Natural killer cell treated with Interleukin-12 subunit alpha and Interleukin-12 subunit beta and Interleukin-15 and Interleukin-18, amount 100 ng/mL, for 72 hours (primary cell): Measurements from ENCODE around the gene IGFL1. TPM values are rescaled to one million over a fixed set of nuclear protein-coding genes. Genes with fewer than 3 reads are reported as not detected.

Experiments used
- total RNA-seq, 2 donors: library from RNA; stranded (reverse); gene quantifications; one replicate each; pipeline ENCODE4 v1.2.3, GENCODE V29; 2022

Gene IGFL1
- total RNA-seq, 2 donors from 2014 or later: not detected

Other genes with a start within 250 kb of the IGFL1 start
- 10 to 100 TPM; 21.4 to 26.7 TPM for gene CCDC61, start 234.3 kb upstream of the IGFL1 start, total RNA-seq
- not detected for gene PGLYRP1, start 206.7 kb upstream of the IGFL1 start, total RNA-seq
- not detected for gene IGFL4, start 188.7 kb upstream of the IGFL1 start, total RNA-seq
- not detected for gene IGFL3, start 105.1 kb upstream of the IGFL1 start, total RNA-seq
- gene IGFL2, start 81.5 kb upstream of the IGFL1 start, total RNA-seq: not detected
- gene HIF3A, start 67.3 kb downstream of the IGFL1 start, total RNA-seq: not detected
- 100 to 1,000 TPM in 1 of 2 donors, 10 to 100 TPM in 1; 87.4 to 153 TPM for gene PPP5C, start 117.3 kb downstream of the IGFL1 start, total RNA-seq
- not detected for gene CCDC8, start 183.8 kb downstream of the IGFL1 start, total RNA-seq
- gene PNMA8C, start 199.2 kb downstream of the IGFL1 start, total RNA-seq: not detected
- gene PNMA8A, start 241.8 kb downstream of the IGFL1 start, total RNA-seq: not detected